Measurements from ENCODE around the gene NTPCR. TPM values are rescaled to one million over a fixed set of nuclear protein-coding genes. Genes with fewer than 3 reads are reported as not detected.

NTPCR gene
- total RNA-seq, 1 donor from 2014 or later: 28.5 TPM

DNA sequence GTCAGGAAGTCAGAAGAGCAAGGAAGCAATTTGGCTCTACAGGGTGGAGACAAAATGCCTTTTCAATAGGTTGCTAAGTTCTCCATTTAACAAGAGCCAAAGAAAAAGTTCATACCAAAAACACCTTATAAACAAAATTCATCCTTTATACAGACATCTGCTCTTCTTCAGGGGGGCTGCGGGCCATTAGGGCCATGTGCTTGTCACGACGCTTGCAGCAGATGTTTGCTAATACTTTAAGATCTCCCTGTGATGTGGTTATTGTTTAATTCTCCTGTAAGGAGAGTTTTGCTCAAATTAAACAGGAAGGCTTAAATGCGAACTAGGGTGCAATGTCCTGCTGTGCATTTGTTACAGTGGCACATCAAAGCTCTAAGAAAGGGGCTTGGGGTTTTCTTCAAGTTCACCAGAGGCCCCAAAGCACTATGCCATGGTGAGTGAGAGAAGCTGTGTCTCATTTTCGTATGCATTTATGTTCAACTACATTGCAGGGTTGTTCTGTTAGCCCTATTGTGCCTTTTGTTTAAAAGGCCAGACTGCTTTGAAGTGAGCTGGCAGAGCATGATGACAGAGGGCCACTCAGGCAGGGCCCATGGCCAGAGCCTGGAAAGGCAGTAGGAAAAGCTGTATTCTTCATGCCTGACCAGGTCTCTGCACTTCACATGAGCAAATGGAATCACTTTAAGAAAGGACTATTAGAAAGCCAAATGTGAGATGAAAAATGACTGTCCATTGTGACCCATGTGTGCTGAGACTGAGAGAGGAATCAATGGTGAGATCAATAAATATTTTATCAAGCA, 24.8 kb upstream of the NTPCR start:
- intact Hi-C loops (cut with micrococcal nuclease): loop anchor here (2.0 to 10.0 kb wide), 3 partner anchors 21 to 369 kb away; partner anchors contain the start of genes MAP10 and PCNX2

DNA sequence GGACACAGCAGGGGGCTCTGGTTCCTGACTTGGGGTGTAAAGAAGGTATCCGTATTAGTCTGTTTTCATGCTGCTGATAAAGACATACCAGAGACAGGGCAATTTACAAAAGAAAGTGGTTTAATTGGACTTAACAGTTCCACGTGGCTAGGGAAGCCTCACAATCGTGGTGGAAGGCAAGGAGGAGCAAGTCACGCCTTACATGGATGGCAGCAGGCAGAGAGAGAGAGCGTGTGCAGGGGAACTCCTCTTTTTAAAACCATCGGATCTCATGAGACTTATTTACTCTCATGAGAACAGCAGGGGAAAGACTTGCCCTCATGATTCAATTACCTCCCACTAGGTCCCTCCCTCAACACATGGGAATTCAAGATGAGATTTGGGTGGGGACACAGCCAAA, 23.2 kb upstream of the NTPCR start:
- intact Hi-C loops (cut with micrococcal nuclease): loop anchor here (10.0 kb wide), 2 partner anchors 122 to 368 kb away; partner anchors contain the start of genes MAP10 and PCNX2

DNA sequence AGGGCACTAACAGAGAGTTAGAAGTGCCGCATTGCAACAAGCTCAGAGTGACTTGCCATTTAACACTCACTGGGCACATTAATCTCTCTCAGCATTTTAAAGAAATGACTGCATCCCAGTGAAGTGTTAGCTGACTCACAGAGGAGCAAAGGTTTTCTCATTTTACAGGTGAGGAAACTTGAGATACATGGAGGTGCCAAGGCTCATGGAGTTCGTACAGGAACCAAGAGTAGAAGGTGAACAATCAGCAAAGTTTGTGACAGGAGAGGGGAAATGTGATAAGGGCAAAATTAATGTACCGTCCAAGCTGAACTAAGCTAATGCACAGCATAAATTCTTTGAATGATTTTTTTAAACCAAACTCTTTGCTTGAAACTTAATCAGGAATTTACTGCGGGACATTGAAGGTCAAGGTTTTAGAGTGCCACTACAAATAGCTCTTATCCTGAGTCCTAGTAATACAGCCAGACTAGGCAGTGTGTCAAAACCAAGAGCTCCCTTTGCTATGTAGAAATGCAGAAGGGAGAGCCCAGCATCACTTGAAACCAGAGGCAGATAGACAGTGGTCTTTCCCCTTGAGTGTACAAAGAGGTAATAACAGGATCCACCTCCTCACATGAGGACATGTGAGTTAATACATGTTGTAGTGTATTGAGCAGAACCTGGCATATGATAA, 22.4 kb upstream of the NTPCR start:
- intact Hi-C loops (cut with micrococcal nuclease): loop anchor here (1.0 to 10.0 kb wide), 3 partner anchors 10 to 367 kb away; partner anchors contain the start of genes MAP10 and PCNX2

DNA sequence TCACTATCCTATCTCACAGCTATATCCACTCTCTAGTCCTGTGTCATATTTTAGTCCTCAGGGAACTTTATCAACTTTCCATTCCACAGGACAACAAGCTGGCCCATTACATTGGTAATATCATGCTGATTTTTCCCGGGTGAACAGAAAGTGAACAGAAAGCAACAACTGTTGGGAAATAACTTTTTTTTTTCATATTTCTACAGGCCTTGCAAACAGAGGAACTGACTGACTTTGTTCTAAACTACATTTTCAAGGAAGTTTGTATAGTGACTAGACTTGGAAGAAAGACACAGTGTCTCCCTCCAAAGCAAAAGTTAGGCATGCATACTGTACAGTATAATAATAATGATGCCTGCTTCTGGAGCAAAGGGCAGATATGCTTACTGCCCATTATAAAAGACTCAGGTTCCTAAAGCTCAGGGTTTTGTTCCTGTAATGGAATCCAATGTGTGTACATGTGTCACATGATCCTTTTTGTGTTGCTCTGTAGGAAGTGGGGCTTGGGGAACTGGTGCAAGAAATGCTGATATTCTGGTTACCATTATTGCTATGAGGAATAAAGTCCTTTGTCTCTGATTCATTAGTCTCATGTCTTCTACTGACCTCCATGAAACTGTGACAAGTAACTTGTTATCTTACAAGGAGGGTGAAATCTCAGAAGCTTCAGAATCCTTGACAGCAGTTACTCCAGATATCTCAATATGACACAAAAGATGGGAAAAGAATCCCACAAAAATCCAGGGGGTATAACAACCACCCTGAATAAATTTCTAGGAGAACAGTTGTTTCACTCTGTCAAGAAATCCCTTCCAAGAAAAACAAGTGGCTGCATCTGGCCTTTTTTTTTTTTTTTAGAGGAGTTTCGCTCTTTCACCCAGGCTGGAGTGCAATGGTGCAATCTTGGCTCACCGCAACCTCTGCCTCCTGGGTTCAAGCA, 17.7 kb upstream of the NTPCR start:
- intact Hi-C loops (cut with micrococcal nuclease): no loop called here

DNA sequence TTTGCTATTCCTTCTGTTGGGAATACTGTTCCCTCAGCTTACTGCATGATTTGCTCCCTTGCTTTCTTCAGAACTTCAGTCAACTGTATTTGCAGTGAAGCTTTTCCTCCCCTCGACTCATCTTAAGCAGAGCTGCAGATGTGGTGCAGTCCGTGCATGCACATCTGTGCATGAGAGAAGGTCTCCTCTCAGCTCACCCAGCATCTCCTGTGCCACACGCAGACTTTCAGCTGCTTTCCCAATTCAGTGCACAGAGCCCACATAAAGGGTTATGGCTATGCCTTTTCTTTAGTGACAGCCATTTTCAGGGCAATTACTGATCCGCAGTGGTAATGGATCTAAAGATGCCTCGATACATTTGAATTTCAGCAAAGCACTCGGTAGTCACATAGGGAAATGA, 13.5 kb upstream of the NTPCR start:
- intact Hi-C loops (cut with micrococcal nuclease): no loop called here

DNA sequence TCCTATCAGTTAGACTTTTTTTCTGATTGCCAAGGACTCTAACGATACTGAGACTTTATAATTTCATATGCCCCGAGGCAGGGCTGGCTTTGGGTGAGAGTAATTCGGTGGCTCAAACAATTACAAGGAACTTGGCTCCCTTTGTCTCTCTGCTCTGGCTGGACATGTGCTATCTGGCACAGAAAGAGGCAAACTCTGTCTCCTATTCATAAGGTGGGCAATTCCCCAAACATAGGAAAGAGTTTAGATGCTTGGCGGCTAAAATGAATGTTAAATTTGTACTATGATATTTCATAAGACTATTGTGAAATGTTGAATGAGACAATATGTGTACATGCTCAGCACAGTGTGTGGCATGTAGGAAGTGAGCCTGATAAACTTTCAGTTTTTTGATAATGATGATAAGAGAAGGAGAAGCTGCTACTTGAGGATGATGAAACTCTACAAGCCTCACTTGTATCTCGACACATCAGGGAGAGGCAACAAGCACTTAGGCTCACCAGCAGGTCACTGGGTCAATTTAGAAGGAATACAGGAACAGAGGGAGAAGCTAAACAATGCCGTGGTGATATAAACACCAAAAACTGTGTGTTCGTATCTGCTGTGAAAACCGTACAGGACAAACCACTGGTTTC, 12.6 kb upstream of the NTPCR start:
- intact Hi-C loops (cut with micrococcal nuclease): loop anchor here (1.0 kb wide), 1 partner anchor 10 kb away; no protein-coding TSS in a partner anchor

DNA sequence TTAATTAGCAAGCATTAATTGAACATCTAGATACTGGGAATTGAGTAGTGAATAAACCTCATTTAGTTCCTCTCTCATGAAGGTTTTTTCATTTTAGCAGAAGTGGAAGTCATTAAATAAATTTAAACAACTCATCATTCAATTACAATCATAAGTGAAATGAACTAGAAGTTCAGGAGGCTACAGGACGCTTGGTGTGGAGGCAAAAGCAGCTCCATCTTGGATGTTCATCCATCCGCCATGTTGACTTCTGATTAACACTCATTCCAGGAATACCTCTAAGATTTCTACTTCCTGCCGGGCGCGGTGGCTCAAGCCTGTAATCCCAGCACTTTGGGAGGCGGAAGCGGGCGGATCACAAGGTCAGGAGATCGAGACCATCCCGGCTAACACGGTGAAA, 11.5 kb upstream of the NTPCR start:
- intact Hi-C loops (cut with micrococcal nuclease): loop anchor here (1.0 kb wide), 1 partner anchor 11 kb away; no protein-coding TSS in a partner anchor

DNA sequence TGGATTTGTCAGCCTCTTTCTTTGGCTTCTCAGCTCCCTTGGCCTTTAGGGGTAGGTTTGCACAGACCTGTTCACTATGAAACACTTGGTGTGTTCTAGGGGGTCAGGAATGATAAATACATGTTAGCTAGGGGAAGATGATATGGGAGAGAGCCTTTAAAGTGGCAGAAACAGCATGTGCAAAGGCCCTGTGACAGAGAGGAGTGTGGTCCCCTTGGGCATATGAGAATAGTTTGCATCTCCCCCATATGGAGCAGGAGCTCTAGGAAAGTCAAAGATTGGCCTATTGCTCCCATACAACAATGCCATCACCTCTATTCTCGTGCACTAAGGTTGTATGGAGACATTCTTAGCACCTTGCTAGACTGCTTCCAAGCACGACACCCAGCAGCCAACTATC, 10.7 kb upstream of the NTPCR start:
- intact Hi-C loops (cut with micrococcal nuclease): no loop called here

DNA sequence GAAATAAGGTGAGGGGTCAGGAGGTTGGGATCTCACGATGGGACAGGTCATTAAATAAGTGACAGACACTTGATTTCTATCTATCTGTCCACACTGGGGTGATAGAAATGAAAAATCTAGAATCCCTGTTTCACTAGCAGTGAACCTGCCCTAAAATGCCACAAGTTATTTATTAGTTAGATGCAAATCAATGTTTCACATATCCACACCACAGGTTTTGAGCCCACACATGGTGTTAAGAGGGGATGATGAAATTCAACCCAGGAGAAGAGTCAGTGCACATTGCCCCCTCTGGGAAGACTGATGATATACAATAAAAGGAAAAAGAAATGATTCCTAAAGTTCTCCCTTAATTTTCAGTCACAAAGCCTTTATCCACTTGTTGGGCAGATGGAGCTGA, 10.1 kb upstream of the NTPCR start:
- intact Hi-C loops (cut with micrococcal nuclease): no loop called here

DNA sequence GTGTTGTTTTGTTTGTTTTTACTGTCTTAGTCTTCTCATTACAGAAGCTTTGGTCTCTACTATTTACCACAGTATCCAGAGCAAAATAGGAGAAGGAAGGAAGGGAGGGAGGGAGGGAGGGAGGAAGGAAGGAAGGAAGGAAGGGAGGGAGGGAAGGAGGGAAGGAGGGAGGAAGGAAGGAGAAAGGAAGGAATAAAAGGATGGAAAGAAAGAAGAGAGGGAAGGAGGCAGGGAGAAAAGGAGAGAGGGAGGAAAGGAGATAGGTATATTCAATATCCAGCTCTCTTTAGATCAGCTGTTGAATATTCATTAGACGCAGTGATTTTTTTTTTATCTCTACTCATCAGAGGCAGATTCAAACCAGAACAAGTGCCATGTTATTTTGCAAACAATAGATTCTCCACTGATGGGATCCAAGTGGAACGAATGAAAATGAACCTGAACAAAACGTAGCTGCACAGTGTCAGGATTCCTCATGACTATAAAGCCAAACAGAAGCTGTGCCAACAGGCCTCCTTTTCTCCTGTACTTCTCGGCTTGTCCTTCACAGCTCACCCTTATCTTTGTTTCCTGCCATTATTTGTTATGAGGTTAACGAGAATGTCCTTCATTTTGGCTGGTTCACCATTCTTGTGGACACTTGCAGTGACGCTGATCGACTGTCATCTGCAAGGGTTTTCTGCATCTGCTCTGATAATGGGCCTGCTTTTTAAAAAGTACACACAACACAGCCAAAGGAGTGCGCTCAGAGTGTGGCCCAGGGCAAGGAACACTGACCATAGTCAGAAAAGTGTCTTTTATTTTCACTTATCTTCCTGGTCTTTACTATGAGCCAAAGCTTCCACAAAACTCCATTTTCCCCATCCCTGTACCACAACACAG, 7.8 kb upstream of the NTPCR start:
- intact Hi-C loops (cut with micrococcal nuclease): no loop called here

DNA sequence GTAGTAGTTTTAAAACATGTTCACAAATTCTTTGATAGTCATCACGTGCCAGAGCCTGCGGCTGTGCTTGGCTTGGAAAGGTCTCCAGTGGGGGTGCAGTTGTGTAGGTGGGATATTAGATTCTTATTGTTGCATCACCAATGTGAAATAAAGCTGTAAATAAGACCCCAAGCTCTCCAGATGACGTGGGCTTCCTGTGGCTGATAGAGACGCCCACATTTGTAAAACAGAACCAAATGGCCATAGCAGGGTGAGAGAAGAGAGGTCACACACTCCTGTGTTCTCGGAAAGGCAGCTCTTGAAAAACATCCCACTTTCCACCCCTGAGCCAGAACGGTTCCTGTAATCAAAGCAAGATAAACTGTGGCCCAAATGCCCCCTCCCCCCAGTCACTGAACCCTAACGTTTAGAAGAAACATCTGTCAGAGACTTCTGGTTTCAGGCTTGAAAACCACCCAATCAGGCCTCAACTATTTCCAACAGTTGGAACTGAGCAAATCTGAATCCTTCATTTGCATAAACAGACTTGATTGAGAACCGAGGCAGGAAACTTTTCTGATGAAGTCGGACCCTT, 6.6 kb upstream of the NTPCR start:
- intact Hi-C loops (cut with micrococcal nuclease): no loop called here

DNA sequence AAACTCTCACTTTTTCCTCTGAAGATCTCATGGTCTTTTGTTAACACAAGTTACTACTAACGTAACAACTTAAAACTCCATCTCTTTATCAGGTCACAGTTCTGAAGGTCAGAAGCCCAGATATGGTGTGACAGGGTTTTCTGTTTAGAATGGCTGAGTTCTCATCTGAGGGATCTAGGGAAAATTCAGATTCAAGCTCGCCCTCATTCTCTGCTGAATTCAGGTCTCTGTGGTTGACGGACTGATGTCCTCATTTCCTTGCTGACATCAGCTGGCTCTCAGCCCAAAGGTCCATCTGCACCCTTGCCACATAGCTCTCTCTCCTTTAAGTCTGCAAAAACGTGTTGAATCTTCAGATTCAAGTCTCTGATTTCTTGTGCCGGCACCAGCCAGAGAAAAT, 6.1 kb upstream of the NTPCR start:
- intact Hi-C loops (cut with micrococcal nuclease): no loop called here

DNA sequence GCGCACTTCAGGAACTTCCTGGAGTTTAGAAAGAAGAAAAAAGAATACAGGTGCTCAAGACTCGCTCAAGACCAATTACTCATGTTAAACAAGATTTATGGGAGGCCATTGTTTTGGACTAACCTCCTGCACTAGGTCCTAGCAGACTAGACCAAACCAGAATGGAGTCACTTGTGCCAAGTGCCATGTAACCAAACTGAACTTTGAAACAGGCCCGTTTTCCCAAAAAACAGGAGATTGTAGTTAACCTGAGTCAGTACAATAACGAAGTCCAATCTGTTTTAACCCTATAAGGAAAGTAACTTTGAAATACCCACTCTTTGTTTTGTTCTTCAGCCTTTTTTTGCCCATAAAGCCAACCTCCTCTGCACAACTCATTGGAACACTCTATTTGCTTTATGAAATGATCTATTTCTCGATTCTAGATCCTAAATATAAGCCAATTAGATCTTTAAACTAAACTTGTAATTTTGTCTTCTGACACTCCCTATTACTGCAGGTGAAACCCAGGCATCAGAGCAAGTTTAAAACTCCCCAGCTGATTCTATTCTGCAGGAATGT, 695 bp upstream of the NTPCR start:
- intact Hi-C loops (cut with micrococcal nuclease): loop anchor here (1.0 to 10.0 kb wide), 4 partner anchors 25 to 319 kb away; partner anchors contain the start of gene SIPA1L2

DNA sequence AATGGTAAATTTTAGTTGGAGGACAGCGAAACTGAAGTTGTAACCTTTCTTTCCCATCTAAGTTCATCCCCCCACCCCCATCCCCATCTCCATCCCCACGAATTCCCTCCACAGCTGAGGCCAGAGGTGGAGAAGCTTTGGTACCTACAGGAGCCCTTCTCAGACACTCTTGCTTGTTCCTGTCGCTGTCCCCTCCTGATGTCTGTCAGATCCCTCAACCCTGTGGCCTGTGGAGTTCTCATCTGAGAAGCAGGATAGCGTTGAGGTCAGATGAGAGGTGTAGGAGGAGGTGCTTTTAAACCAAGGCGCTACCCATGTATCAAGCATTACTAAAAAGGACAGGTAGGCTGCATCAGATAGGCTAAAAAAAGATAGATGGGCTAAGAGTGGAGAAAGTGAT, 769 bp downstream of the NTPCR start:
- intact Hi-C loops (cut with micrococcal nuclease): loop anchor here (10.0 kb wide), 1 partner anchor 46 kb away; no protein-coding TSS in a partner anchor

DNA sequence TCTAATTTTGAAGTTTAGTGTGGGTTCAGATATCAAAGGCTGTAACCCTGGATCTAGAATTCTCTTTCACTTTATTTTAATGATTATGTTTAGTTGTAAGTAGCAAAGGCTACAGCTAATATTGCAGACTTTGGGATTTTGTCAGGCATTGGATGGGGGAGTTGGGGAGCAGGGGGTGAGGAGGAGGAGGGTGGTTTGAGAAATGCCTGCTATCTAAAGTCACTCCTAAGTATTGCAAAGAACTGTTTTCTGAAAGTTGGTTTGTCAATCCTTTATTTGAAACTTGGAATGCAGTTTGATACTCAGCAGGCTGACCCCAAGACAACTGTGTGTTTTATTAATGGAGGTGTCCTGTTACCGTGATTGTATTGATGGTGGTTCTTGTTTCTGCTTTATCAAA, 1.2 kb downstream of the NTPCR start:
- intact Hi-C loops (cut with micrococcal nuclease): loop anchor here (10.0 kb wide), 1 partner anchor 47 kb away; no protein-coding TSS in a partner anchor

DNA sequence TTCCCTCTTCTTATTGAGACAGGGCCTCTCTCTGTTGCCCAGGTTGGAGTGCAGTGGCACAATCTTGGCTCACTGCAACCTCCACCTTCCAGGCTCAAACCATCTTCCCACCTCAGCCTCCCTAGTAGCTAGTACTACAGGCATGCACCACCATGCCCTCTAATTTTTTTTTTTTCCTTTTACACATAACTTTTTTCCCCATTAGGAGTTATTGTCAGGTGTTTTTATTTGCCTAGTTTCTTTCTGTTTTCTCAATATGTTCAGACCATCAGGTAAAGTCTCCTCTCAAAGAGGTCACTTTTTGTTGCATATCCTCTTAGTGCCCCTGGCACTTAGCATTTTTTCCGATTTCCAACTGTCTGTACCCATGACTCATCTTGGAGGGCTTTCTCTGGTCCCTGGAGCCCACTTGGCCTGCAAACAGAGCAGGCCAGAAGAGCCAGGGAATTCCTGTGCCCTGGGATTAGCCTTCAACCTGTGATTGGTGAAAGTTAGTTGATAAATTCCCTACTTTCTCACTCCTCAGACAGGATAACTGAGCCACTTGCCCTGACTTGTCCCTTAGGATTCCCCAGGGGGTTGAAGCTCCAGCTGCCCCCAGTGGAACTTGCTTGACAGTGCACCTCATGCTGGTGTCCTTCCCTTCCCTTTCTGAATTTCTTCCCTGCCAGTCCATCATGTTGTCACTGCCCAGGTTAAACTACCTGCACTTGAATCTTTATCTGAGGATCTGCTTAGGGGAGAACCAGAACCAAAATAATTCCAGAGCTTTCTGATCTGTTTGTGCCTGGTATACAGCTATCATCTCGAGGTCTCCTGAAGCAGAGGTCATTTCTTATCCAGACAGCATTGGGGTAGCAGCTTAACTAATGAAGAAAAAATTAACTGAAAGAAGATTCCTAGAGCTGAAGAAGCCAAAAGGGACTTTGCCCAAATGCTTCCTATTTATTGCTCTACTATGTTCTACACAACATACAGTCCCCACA, 2.4 kb downstream of the NTPCR start:
- intact Hi-C loops (cut with micrococcal nuclease): loop anchor here (10.0 kb wide), 1 partner anchor 48 kb away; no protein-coding TSS in a partner anchor

DNA sequence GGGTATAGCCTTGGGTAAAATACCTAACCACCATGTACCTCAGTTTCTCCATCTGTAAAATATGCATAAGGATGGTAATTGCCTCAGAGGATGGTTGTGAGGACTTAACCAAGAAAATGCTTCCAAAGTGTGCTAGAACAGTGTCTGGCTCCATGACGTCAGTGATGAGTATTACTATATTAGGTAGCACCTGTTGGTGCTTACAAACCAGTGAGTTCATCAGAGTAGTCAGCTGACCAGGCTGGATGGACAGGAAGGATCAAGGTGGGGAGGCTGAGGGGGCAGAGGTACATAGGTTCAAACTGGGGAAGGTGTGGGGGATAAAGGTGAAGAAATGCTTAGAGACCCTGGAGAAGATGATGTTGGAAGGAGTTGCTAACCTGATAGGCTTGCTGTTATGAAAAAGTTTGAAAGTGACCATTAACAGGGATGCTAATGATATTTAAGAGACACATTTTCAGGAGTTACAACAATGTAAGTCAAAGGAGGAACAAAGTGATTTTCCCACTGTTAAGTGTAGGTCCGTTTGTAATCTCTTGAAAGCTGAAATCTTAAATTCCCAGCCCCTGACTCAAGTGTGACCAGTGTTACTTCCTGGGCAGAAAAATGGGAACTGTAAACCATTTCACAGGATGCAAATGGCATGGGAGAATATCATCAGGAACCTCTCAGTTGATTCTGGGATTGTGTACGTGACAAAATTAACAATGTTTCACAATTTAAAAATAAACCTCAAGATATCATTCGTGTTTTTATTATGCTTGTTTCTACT, 4.4 kb downstream of the NTPCR start:
- intact Hi-C loops (cut with micrococcal nuclease): loop anchor here (10.0 kb wide), 1 partner anchor 50 kb away; no protein-coding TSS in a partner anchor
